ENCODE results near the gene CCDC85C.

DNA sequence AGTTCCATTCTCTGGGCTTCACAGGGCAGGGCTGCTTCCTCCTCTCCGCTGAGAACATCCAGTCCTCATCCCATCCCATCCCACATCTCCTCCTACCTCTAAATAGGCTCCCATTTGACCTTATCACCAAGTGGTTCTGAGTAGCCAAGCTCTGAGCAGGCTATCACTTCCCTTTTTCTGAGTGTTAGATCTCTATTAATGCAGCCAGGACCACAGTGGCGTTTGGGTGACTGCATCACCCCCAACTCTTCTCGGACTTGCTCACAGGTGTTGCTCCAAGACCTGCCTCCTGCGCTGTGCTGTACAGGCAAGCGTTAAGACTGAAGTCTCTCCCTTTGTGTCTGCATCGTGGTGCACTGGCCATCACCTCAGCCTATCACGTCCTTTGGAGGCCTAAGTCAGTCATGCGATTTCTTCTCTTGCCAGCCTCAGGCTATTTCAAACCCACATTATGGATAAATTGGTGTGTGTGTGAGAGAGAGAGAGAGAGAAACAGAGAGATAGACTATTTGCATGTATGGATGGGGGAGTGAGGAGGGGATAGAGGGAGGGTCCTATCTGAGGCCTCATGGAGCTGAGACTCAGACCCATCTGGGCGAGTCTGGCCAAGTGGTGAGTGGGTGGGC, 28.5 kb upstream of the CCDC85C start:
- TF ChIP-seq CTCF (conservative IDR thresholded peaks at IDR 0.05; ENCODE audit: low read length) (no peak), EZH2phosphoT487 (IDR thresholded peaks at IDR 0.05; ENCODE audit: borderline replicate concordance, low read depth, low read length) (no peak)

Data from OCI-LY7 (cell line).